Keratinocyte (primary cell): ENCODE results near the gene CFAP61. TPM values are rescaled to one million over a fixed set of nuclear protein-coding genes. Genes with fewer than 3 reads are reported as not detected.

ENCODE experiments used
- DNase-seq: peaks from one replicate; pipeline ENCODE4 v3.0.0-alpha.2; 2011; ENCODE audit warnings: low read depth, missing footprints, low spot score
- FAIRE-seq: peaks from 2 replicates; lab custom pipeline; 2011; peaks lifted over from hg19 to GRCh38; lab: Jason Lieb, UNC
- H2AFZ ChIP-seq: 2 replicates; pipeline ENCODE4 v1.6.0; 2012; ENCODE audit warnings: low read length, control low read depth, inconsistent platforms; ENCODE audit not compliant: control insufficient read depth
- H3K27ac ChIP-seq: 2 replicates; pipeline ENCODE4 v1.5.1; 2011; ENCODE audit warnings: low read length; ENCODE audit not compliant: control insufficient read depth, insufficient read depth
- H3K27me3 ChIP-seq: 3 replicates; pipeline ENCODE4 v1.6.0; 2011; ENCODE audit warnings: low read length; ENCODE audit not compliant: control insufficient read depth, insufficient read depth; ENCODE audit errors: extremely low read depth
- H3K36me3 ChIP-seq, 2 experiments: 2 replicates in 1 of 2; 3 replicates in 1 of 2; pipeline ENCODE4 v1.5.1; 2011; ENCODE audit warnings: low read length in 2 of 2, mild to moderate bottlenecking in 1 of 2; ENCODE audit not compliant: control insufficient read depth in 2 of 2, insufficient read depth in 2 of 2; ENCODE audit errors: extremely low read depth in 1 of 2
- H3K4me1 ChIP-seq: 3 replicates; pipeline ENCODE4 v1.5.1; 2011; ENCODE audit warnings: low read length; ENCODE audit not compliant: control insufficient read depth, insufficient read depth; ENCODE audit errors: extremely low read depth
- H3K4me2 ChIP-seq: 3 replicates; pipeline ENCODE4 v1.6.0; 2011; ENCODE audit warnings: low read depth, low read length; ENCODE audit not compliant: control insufficient read depth, insufficient read depth; ENCODE audit errors: extremely low read depth
- H3K4me3 ChIP-seq, 3 experiments: fragments of 200-600 bp in 1 of 3; sonication (generic) in 1 of 3; 2 replicates in 2 of 3; 3 replicates in 1 of 3; pipeline ENCODE4 v1.5.1; 2011 to 2016; ENCODE audit warnings: low read length in 3 of 3, mild to moderate bottlenecking in 3 of 3, control low read depth in 2 of 3, inconsistent platforms in 1 of 3, low read depth in 1 of 3, mixed read lengths in 1 of 3, mixed run types in 1 of 3, moderate library complexity in 1 of 3; ENCODE audit not compliant: control insufficient read depth in 2 of 3, insufficient read depth in 2 of 3; ENCODE audit errors: extremely low read depth in 1 of 3
- H3K79me2 ChIP-seq: 2 replicates; pipeline ENCODE4 v1.6.0; 2012; ENCODE audit warnings: low read length; ENCODE audit not compliant: control insufficient read depth, insufficient read depth
- H3K9ac ChIP-seq: 3 replicates; pipeline ENCODE4 v1.6.0; 2011; ENCODE audit warnings: low read length; ENCODE audit not compliant: control insufficient read depth, insufficient read depth; ENCODE audit errors: extremely low read depth
- H3K9me1 ChIP-seq: 3 replicates; pipeline ENCODE4 v1.6.0; 2011; ENCODE audit warnings: low read length; ENCODE audit not compliant: control insufficient read depth, insufficient read depth; ENCODE audit errors: extremely low read depth
- H3K9me3 ChIP-seq: 2 replicates; pipeline ENCODE4 v1.5.1; 2012; ENCODE audit warnings: low read depth, low read length; ENCODE audit not compliant: control insufficient read depth
- H4K20me1 ChIP-seq: 3 replicates; pipeline ENCODE4 v1.6.0; 2011; ENCODE audit warnings: low read length; ENCODE audit not compliant: control insufficient read depth, insufficient read depth; ENCODE audit errors: extremely low read depth
- CTCF ChIP-seq, 3 experiments: IDR thresholded peaks in 1 of 3; conservative IDR thresholded peaks in 1 of 3; optimal IDR thresholded peaks in 1 of 3; 2 replicates in 2 of 3; 3 replicates in 1 of 3; pipeline versions ENCODE3 to v1.5.1; 2011; ENCODE audit warnings: low read length in 3 of 3, mild to moderate bottlenecking in 3 of 3, moderate library complexity in 2 of 3, control low read depth in 1 of 3, inconsistent platforms in 1 of 3; ENCODE audit not compliant: insufficient read depth in 2 of 3; ENCODE audit errors: extremely low read depth in 1 of 3
- EZH2 ChIP-seq: IDR thresholded peaks from one replicate; pipeline ENCODE4 v1.6.1; 2012; ENCODE audit warnings: inconsistent platforms, mild to moderate bottlenecking, low read length, moderate library complexity
- dilution Hi-C: fragments of 300-500 bp; cut with MboI; formaldehyde crosslinking; loops from one replicate; pipeline ENCODE4 v1.7.0; 2020; ENCODE audit warnings: low sequenced_read_pairs; ENCODE audit not compliant: extremely low pct_ligation_motif_present
- polyA plus RNA-seq, 5 experiments: library from polyadenylated mRNA; depleted of rRNA in 3 of 5; stranded (reverse) in 3 of 5; stranded (forward) in 1 of 5; unstranded in 1 of 5; fragments of >200 nt; gene quantifications; 1 replicate in 1 of 5; 2 replicates in 3 of 5; 3 replicates in 1 of 5; pipeline versions ENCODE4 v1.2.1 to v1.2.3, GENCODE V29; 2011 to 2012; ENCODE audit warnings: missing spikeins in 2 of 5, low read depth in 1 of 5, low replicate concordance in 1 of 5

The CFAP61 gene
- polyA plus RNA-seq, 1 donor (not counting 4 experiments of a cell fraction or from before 2014, with no cell fraction given) = 0.25 TPM

- FAIRE-seq = no peak
These were observed 120.9 kb downstream of the CFAP61 start for GRCh38 chr20:20173254-20173653.

GRCh38 chr20:20174089-20174835 lies 121.9 kb downstream of the CFAP61 start:
- Histone ChIP-seq H3K27me3 (no peaks in the 10 kb centered on the region), H2AFZ (no peak overlapping the region), H3K4me1 (no peaks in the 10 kb centered on the region), H3K4me2 (no peak overlapping the region), H3K36me3 (no peaks in the 10 kb centered on the region), H3K9ac (no peak overlapping the region), H4K20me1 (no peaks in the 10 kb centered on the region), H3K9me3 (no peaks in the 10 kb centered on the region), H3K4me3 (no peak overlapping the region), H3K79me2 (no peaks in the 10 kb centered on the region), H3K9me1 (no peaks in the 10 kb centered on the region), H3K27ac (no peak overlapping the region)
- TF ChIP-seq EZH2 (no peak), CTCF (optimal IDR thresholded peaks at IDR 0.05 in 1 of 3, IDR thresholded peaks at IDR 0.05 in 1 of 3, conservative IDR thresholded peaks at IDR 0.05 in 1 of 3; ENCODE audit: extremely low read depth in 1 of 3, insufficient read depth in 2 of 3, low read length in 3 of 3) (no peak)
- DNase-seq (no peak), FAIRE-seq (no peak)
- dilution Hi-C loops = no loop called here

More at GRCh38 chr20:20173254-20173653, 120.9 kb downstream of the CFAP61 start:
- Histone ChIP-seq H4K20me1 (no peaks in the 10 kb centered on the region), H3K27me3 (no peaks in the 10 kb centered on the region), H3K9me1 (no peaks in the 10 kb centered on the region), H3K79me2 (no peaks in the 10 kb centered on the region), H2AFZ (no peak overlapping the region), H3K9me3 (no peaks in the 10 kb centered on the region), H3K9ac (no peak overlapping the region), H3K4me1 (no peaks in the 10 kb centered on the region), H3K36me3 (no peaks in the 10 kb centered on the region), H3K27ac (no peak overlapping the region), H3K4me2 (no peak overlapping the region), H3K4me3 (no peak overlapping the region)
- dilution Hi-C loops = no loop called here
- DNase-seq = no peak
- TF ChIP-seq CTCF (optimal IDR thresholded peaks at IDR 0.05 in 1 of 3, IDR thresholded peaks at IDR 0.05 in 1 of 3, conservative IDR thresholded peaks at IDR 0.05 in 1 of 3; ENCODE audit: extremely low read depth in 1 of 3, insufficient read depth in 2 of 3, low read length in 3 of 3) = no peak
- no peak for TF ChIP-seq EZH2
